Osteoblast (primary cell): ENCODE data around the gene RANBP17. TPM values are rescaled to one million over a fixed set of nuclear protein-coding genes. Genes with fewer than 3 reads are reported as not detected.

Source experiments
- DNase-seq: peaks from one replicate; pipeline ENCODE4 v3.0.0; 2011; ENCODE audit warnings: low spot score, mixed read lengths; ENCODE audit not compliant: insufficient read length; ENCODE audit errors: missing footprints
- H2AFZ ChIP-seq: 2 replicates; pipeline ENCODE4 v1.6.0; 2011; ENCODE audit warnings: mild to moderate bottlenecking, low read length
- H3K27ac ChIP-seq: 2 replicates; pipeline ENCODE4 v1.5.1; 2011; ENCODE audit warnings: mild to moderate bottlenecking, low read depth, low read length, moderate library complexity
- H3K27me3 ChIP-seq: 2 replicates; pipeline ENCODE4 v1.6.0; 2012; ENCODE audit warnings: mild to moderate bottlenecking, control low read depth, inconsistent platforms, low read length, moderate library complexity; ENCODE audit not compliant: insufficient read depth
- H3K36me3 ChIP-seq: 2 replicates; pipeline ENCODE4 v1.5.1; 2011; ENCODE audit warnings: mild to moderate bottlenecking, low read length, control low read depth, moderate library complexity; ENCODE audit not compliant: insufficient read depth
- H3K4me1 ChIP-seq: 2 replicates; pipeline ENCODE4 v1.5.1; 2011; ENCODE audit warnings: mild to moderate bottlenecking, low read length, control low read depth, moderate library complexity; ENCODE audit not compliant: insufficient read depth
- H3K4me2 ChIP-seq: 2 replicates; pipeline ENCODE4 v1.6.0; 2011; ENCODE audit warnings: mild to moderate bottlenecking, low read length; ENCODE audit not compliant: insufficient read depth
- H3K4me3 ChIP-seq: fragments of 200-600 bp; sonication (generic); 3 replicates; pipeline ENCODE4 v1.5.1; 2012; ENCODE audit warnings: mild to moderate bottlenecking, low read length, inconsistent platforms; ENCODE audit not compliant: insufficient read depth
- H3K79me2 ChIP-seq: 2 replicates; pipeline ENCODE4 v1.6.0; 2012; ENCODE audit warnings: mild to moderate bottlenecking, low read length, control low read depth, inconsistent platforms; ENCODE audit not compliant: insufficient read depth
- H3K9me3 ChIP-seq: 2 replicates; pipeline ENCODE4 v1.5.1; 2011; ENCODE audit warnings: low read depth, low read length, control low read depth
- H4K20me1 ChIP-seq: 2 replicates; pipeline ENCODE4 v1.6.0; 2012; ENCODE audit warnings: mild to moderate bottlenecking, low read length, control low read depth; ENCODE audit not compliant: insufficient read depth
- total RNA-seq: library from RNA; depleted of rRNA; stranded (reverse); fragments of >200 nt; gene quantifications from 2 replicates; pipeline ENCODE4 v1.2.3, GENCODE V29; 2012
- TF ChIP-seq, protein P1 (sequence below): IDR thresholded peaks from 2 replicates; pipeline ENCODE4 v1.5.1; 2011; ENCODE audit warnings: mild to moderate bottlenecking, low read depth, low read length, moderate library complexity; ENCODE audit errors: extremely low read depth

The RANBP17 gene
- total RNA-seq, 1 donor: 4.0 TPM

- H3K27ac ChIP-seq: no peak overlapping the region
- DNase-seq: no peak
- no peaks in the 10 kb centered on the region for H3K79me2 ChIP-seq
- no peaks in the 10 kb centered on the region for H3K9me3 ChIP-seq
- H4K20me1 ChIP-seq: no peaks in the 10 kb centered on the region
- no peak overlapping the region for H3K4me3 ChIP-seq
- H3K4me1 ChIP-seq: no peaks in the 10 kb centered on the region
- no peaks in the 10 kb centered on the region for H3K36me3 ChIP-seq
- TF ChIP-seq, protein P1, sequence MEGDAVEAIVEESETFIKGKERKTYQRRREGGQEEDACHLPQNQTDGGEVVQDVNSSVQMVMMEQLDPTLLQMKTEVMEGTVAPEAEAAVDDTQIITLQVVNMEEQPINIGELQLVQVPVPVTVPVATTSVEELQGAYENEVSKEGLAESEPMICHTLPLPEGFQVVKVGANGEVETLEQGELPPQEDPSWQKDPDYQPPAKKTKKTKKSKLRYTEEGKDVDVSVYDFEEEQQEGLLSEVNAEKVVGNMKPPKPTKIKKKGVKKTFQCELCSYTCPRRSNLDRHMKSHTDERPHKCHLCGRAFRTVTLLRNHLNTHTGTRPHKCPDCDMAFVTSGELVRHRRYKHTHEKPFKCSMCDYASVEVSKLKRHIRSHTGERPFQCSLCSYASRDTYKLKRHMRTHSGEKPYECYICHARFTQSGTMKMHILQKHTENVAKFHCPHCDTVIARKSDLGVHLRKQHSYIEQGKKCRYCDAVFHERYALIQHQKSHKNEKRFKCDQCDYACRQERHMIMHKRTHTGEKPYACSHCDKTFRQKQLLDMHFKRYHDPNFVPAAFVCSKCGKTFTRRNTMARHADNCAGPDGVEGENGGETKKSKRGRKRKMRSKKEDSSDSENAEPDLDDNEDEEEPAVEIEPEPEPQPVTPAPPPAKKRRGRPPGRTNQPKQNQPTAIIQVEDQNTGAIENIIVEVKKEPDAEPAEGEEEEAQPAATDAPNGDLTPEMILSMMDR: no peak
- H3K4me2 ChIP-seq: no peak overlapping the region
- H3K27me3 ChIP-seq: no peaks in the 10 kb centered on the region
- H2AFZ ChIP-seq: no peak overlapping the region
Measured at GRCh38 chr5:171250738-171251137, 388.9 kb downstream of the RANBP17 start.

- Histone ChIP-seq H4K20me1 (no peaks in the 10 kb centered on the region), H3K27ac (no peak overlapping the region), H3K4me3 (no peak overlapping the region), H3K4me2 (no peak overlapping the region), H3K9me3 (no peaks in the 10 kb centered on the region), H3K79me2 (no peaks in the 10 kb centered on the region), H2AFZ (no peak overlapping the region), H3K4me1 (no peaks in the 10 kb centered on the region), H3K36me3 (no peaks in the 10 kb centered on the region), H3K27me3 (no peaks in the 10 kb centered on the region)
- TF ChIP-seq, protein P1: no peak
- DNase-seq: no peak
Measured at GRCh38 chr5:171251519-171251918, 389.7 kb downstream of the RANBP17 start.

- TF ChIP-seq, protein P1: no peak
- H3K79me2 ChIP-seq: no peaks in the 10 kb centered on the region
Measured at GRCh38 chr5:171252674-171253073, 390.9 kb downstream of the RANBP17 start.

GRCh38 chr5:171258737-171259415 lies 397.1 kb downstream of the RANBP17 start:
- no peaks in the 10 kb centered on the region for H3K4me1 ChIP-seq
- H2AFZ ChIP-seq: no peak overlapping the region
- no peak overlapping the region for H3K27ac ChIP-seq
- no peak overlapping the region for H3K4me2 ChIP-seq
- no peaks in the 10 kb centered on the region for H3K79me2 ChIP-seq
- H3K36me3 ChIP-seq: no peaks in the 10 kb centered on the region
- H3K4me3 ChIP-seq: no peak overlapping the region
- H4K20me1 ChIP-seq: no peaks in the 10 kb centered on the region
- TF ChIP-seq, protein P1: no peak
- no peaks in the 10 kb centered on the region for H3K27me3 ChIP-seq
- H3K9me3 ChIP-seq: no peaks in the 10 kb centered on the region
- no peak for DNase-seq

More at GRCh38 chr5:171252674-171253073, 390.9 kb downstream of the RANBP17 start:
- no peaks in the 10 kb centered on the region for H3K9me3 ChIP-seq
- DNase-seq: no peak
- H4K20me1 ChIP-seq: no peaks in the 10 kb centered on the region
- H3K4me1 ChIP-seq: no peaks in the 10 kb centered on the region
- no peak overlapping the region for H3K4me3 ChIP-seq
- H3K27ac ChIP-seq: no peak overlapping the region
- H3K4me2 ChIP-seq: no peak overlapping the region
- H2AFZ ChIP-seq: no peak overlapping the region
- no peaks in the 10 kb centered on the region for H3K36me3 ChIP-seq
- no peaks in the 10 kb centered on the region for H3K27me3 ChIP-seq
